Kidney tubule cell (primary cell): ENCODE results near the gene POLR3K.

ENCODE experiments used
- DNase-seq: peaks from one replicate; pipeline ENCODE4 v3.0.0-alpha.2; 2018; ENCODE audit warnings: low spot score

POLR3K gene

GRCh38 chr16:78444-79150 is 25.2 kb upstream of the POLR3K start:
- DNase-seq: peak; percentile 32

DNA sequence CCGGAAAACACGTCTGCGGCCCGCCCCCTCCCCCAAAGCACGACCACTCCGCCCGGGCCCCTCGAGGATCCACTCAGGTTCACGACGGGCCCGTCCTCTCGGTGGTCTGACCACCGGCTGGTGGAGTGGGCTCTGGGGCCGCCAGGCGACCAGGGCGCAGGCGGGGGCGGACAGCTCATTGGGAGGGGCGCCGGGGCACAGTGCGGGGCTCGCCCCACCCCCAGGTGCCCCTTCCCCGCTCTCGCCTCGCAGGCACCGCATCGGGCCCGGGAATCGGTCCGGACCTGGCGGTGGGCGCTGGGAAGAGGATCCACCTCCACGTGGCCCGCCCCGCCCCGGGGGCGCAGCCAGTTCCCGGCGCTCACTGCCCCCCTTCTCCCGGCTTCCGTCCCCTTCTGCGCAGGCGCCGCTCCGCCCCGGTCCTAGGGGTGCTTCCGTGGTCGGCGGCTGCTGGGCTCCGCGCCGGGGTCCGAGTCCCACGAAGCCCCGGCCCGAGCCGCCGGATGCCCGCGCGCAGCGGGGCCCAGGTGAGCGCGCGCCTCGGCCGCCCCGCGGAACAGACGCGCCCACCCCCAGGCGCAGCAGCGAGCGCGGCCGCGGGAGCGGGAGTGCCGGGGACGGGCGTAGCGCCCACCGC is 24.5 kb upstream of the POLR3K start, which contains the start of gene MPG:
Gene MPG, plus strand, starts transcription at position 419 of the 637 bp plus-strand sequence. Its CDS starts 85 bp downstream, at position 504.
- DNase-seq: peak; percentile 83

- DNase-seq: peak; percentile 43
These were observed 23.9 kb upstream of the POLR3K start for GRCh38 chr16:77273-77806.

- peak; percentile 65 for DNase-seq
These were observed 23.3 kb upstream of the POLR3K start for GRCh38 chr16:76535-77272.

- DNase-seq: peak; percentile 37
These were observed 22.4 kb upstream of the POLR3K start for GRCh38 chr16:75580-76501.

- DNase-seq: no peak
These were observed 21.4 kb upstream of the POLR3K start for GRCh38 chr16:74747-75334.

- DNase-seq: no peak
These were observed 20.8 kb upstream of the POLR3K start for GRCh38 chr16:74051-74746.

GRCh38 chr16:72561-73548 is 19.4 kb upstream of the POLR3K start, which contains the start of gene RHBDF1:
Gene RHBDF1, minus strand, starts transcription at chr16:72631. Its CDS starts 7,616 bp downstream, at chr16:65015.
- DNase-seq: peak; percentile 73

DNA sequence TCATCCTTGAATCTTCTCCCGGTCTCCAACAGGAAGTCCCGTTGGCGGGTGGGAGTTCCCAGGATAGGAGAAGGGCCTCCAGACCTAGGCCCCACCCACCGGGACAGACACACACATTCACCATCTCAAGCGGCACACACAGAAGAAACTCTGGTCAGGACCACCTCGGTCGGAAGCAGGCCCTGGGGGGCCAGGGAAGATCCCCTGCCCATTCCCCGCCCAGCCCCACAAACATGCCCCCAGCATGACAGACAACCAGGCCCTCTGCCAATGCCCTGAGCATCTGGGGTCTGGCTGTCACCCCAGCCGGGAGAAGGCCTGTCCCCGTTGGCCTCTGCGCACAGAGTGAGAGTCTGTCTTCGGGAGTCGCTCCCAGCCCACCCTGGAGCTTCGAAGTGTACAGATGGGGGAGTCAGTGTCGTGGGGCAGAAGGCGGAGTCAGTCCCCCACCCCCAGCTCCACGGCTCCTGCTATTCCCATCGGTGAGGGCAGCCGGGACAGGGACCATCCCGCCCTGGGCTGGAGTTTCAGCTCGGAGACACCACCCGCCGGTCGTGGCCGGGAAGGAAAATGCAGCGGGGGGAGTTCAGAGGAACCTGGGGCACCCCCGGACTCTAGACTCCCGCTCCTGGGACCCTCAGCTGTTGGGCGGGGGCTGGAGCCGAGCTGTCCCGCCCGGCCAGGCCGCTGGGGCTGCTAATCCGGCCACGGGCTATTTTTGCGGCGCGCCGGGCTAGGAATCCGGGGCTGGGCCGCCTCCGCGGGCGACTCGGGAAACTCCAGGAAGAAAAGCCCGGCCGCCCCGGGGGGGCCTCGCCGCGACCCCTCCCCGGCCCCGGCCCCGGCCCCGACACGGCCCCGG is 18.4 kb upstream of the POLR3K start:
- peak; percentile 81 for DNase-seq

- no peak for DNase-seq
These were observed 17.8 kb upstream of the POLR3K start for GRCh38 chr16:71210-71539.

DNA sequence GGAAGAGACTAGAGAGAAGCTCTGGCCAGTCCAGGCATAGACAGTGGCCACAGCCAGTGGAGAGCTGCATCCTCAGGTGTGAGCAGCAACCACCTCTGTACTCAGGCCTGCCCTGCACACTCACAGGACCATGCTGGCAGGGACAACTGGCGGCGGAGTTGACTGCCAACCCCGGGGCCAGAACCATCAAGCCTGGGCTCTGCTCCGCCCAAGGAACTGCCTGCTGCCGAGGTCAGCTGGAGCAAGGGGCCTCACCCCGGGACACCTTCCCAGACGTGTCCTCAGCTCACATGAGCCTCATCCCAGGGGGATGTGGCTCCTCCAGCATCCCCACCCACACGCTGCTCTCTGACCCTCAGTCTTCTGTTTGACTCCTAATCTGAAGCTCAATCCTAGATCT is 15.8 kb upstream of the POLR3K start:
- DNase-seq: no peak

- no peak for DNase-seq
These were observed 14.7 kb upstream of the POLR3K start for GRCh38 chr16:67884-68789.

- DNase-seq: no peak
These were observed 13.9 kb upstream of the POLR3K start for GRCh38 chr16:67183-67791.

DNA sequence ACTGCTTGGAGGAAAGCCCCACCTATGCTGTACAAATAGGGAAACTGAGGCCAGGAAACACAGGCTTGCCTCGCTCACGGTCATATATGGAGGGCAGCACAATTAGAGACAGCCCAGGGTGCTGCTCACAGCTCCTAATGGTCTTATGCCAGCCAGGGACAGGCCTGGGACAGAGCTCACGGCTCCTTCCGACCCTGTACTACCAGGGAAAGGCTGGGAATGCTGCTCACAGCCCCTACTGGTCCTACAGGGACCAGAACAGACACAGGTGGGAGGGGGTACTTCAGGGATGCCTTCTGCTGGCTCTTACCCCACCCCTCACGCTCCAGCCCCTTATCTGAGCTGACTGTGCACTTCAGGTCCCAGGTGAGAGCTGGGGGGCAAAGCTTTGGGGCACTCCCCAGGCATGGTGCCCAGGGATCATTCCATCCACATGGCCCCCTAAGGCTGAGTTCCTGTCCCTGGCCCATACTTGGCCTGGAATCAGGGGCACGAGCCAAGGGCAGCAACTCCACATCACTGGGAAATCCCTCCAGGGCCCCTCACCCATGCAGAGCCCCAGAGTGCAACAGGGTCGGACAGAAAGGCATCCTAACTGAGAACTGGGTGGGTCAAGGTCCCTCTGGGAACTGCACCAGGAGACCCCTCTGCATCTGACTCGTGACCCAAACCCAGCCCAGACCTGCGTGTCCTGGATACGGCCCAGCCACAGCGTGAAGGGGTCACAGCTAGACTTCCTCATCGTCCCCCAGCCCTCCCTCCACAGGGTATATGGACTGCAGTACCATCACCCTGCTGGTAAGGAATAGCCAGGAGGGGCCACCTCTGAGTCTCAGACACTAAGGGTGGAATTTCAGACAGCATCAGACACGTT is 13.1 kb upstream of the POLR3K start:
- DNase-seq: no peak

- DNase-seq: peak; percentile 80
These were observed 12.3 kb upstream of the POLR3K start for GRCh38 chr16:65745-66144.

DNA sequence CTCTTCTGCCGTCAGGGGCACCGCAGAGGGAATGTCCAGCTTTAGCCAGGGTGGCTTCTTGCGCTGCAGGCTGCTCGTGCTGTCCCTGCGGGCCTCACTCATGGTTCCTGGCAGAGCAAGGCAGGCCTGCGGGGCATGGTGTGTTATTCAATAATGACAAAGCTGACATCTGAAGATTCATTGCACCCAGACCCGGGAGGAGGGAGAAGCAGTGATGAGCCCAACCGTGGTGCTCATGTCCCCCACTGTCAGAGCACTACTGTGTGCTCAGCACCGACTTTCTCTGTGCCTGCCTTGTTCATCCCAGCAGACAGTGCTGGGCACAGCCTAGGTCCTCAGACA is 11.5 kb upstream of the POLR3K start:
- DNase-seq: no peak
